Middle frontal gyrus (tissue), 1 donor: ENCODE data around the gene TBC1D21.

Experiments used
- DNase-seq: peaks from one replicate; pipeline ENCODE4 v3.0.0-alpha.2; 2015; ENCODE audit warnings: low spot score; ENCODE audit errors: extremely low spot score

The TBC1D21 gene

DNA sequence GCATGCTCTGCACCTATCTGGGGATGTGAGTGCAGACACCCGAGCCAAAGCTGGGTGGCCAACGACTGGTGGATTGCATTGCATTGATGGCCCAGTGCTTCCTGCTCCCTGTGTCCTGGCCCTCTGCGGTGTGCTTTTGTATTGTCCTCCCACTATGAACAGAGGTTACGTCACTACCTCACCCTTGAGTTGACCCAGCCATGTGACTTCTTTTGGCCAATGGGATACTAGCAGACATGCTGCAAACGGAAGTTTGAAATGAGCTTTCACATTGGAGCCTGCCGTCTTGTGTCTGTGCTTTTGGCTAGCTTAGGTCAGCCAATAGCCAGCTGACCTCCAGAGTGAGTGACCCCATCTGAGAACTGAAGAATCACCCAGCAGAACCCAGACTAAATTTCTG lies 15.3 kb upstream of the TBC1D21 start:
- DNase-seq = no peak

DNA sequence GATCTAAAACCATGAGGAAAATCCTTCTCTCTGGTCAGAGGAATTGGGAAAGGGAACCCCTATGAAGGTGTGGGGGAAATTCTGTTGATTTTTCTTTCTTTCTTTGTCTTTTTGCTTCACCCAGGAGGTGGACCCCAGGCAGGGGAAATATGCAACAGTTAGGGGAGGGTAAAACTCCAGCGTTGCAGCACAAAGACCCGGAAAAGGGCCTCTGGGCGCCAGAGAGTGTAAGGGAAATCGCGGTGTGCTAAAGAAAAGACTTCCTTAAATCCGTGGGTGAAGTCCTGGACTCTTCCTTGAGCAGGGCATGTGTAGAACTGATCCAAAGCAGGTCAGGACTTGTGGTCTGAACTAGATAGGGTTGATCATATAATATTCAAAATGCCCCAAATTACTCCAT lies 11.1 kb upstream of the TBC1D21 start:
- no peak for DNase-seq

DNA sequence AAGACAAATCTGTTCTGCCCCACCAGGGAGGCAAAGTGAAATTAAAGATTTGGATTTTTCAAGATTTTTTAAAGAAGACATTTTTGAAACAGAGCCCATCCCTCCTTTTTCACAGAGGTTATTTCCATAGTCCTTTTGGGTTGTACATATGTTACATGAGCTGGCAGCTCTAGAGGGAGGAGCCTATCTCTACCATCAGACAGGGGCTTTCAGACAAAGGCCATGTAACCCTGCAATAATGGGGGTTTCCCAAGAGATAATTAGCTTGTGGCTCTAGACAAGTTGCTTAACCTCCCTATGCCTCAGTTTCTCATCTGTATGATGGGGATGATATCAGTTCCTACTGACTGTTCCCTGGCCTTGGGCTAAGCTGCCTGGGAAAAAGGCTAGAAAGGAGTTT lies 8.0 kb upstream of the TBC1D21 start:
- no peak for DNase-seq

- no peak for DNase-seq
Measured at GRCh38 chr15:73865904-73866303, 7.5 kb upstream of the TBC1D21 start.

GRCh38 chr15:73866481-73866880 lies 6.9 kb upstream of the TBC1D21 start:
- no peak for DNase-seq

DNA sequence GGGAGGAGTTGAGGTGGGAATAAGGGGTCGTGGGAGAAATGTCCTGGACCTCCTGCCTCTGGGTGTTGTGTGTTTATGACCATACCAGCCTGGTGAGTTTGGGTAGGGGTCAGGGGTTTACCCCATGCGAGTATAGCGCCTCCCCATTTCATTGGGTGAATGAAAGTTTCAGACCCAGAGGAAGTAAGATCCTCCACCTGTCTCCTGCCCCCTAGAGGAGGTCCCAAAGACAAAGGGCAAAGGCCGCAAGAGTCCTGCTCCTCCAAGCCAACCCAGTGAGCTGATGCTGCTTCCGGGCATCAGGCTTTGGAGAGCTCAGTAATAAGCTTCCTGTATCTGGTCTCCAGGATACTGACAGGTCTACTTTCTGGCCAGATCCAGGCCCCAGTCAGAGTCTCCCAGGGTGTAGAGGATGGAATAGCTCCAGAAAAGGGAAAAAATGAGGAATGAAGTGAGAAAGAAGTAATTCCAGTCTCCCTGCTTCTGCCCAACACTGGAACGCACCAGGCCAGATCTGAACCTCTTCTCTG lies 6.4 kb upstream of the TBC1D21 start:
- DNase-seq = no peak

DNA sequence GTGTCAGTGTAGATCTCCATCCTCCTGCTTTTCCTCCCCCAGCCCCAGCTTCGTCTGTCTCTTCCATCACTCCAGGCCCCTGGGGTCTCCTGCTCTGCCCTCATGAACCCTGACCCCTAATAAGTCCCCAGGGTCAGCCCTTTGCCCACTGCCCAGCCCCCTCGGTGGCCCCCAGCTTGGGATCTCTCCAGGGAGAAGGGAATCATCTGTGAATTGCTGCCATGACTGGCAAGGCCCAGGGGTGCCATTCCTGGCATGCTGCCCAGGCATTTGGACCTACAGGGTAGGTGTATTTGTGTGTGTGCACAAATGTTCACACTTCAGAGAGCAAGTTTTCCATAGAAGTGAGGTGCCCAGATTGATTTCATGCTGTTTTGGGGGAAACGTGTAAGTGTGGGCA lies 5.9 kb upstream of the TBC1D21 start:
- no peak for DNase-seq

- DNase-seq = no peak
Measured at GRCh38 chr15:73867956-73868355, 5.4 kb upstream of the TBC1D21 start.

- DNase-seq = no peak
Measured at GRCh38 chr15:73869216-73869995, 4.0 kb upstream of the TBC1D21 start.

DNA sequence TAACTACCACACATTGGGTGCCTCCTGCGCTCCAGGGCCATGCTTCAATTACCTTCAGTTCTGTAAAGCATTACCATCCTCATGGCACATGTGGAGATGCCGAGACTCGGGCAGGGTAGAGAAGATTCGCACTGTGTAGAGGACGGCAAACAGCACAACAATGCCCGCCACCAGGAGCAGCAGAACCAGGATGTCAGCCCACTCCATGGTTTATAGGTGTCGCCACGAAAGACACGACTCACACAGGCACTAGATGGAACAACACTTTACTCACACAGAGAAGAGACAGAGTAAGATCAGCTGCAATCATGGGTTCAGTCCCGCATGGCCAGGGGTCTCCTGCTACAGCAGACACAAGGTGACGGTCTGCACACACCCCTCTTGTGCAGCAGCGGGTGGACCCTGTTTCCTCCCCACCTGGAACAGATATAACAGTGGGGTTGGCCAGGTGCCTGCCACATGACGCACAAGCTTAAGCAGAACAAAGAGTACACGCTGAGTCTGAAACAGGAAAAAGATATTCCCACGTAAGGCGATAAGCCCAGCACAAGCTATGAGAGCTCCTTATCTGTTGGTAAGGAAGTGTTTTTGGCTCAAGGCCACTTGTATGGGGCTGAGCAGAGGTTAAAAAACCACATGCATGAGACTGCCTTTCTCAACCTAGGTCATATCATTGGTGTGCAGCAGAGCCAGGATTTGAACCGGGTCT lies 2.5 kb upstream of the TBC1D21 start:
- DNase-seq = no peak

DNA sequence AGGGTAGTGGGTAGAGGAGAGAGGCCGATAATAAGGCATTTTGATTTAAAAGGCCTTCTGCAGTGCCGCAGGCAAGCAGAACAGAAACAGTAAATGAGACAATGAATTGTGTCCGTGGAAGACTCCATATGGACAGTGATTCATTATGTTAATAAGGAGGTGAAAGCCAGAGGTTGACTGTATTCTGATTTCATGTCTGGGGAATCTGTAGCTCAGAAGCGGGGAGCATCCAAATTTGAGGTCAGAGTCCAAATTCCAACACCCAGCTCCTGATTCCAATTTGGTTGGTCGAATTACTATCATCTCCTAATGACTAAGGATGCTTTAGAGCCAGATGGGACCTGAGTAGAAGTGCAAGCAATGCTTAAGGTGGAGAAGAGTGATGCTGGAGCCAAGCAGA lies 1.0 kb upstream of the TBC1D21 start:
- DNase-seq = no peak

- no peak for DNase-seq
Measured at GRCh38 chr15:73873889-73874511, 636 bp downstream of the TBC1D21 start.

DNA sequence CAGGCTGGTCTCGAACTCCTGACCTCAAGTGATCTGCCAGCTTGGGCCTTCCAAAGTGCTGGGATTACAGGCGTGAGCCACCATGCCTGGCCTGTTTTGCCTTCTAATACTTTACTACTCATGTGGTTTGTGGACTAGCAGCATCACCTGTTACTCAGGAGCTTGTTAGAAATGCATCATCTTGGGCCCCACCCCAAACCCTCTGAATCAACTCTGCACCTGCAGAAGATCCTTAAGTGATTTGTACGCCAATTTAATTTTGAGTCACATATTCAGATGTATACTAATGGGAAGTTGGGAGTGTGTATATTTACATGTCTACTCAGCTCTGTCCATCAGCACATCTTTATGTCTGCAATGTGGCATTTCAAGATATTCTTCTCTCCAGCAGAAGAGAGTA lies 6.1 kb downstream of the TBC1D21 start:
- no peak for DNase-seq

DNA sequence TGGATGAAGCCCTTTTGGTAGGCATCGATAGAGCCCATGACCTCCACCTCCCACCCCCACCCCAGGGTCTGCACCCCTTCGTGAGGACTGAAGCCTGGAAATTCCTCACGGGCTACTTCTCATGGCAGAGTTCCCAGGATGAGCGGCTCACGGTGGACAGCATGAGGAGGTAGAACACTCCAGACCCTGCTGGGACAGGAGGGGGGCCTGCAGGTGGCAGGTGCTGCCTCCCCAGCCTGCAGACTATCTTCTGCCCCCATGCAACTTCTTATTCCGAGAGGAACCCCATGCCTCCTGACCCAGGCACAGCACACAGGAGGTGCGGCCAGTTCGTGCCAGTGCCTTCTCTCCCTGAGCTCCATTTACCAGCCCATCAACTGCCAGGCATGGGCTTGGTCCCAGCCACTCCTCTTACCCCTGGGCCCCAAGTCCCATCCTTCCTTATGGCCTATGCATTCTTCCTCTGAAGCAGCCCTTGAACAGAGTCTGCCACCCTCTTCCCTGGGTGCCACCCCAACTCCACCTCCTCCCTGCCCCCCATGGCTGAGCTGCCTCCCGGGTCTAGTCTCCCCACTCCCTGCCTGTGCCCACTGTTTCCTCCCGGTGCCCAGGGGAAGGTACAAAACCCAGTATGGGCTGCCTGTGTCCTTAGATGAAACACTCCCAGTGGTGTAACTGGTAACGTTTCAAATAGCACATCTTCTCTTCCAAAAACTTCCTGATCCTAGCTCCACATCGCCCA lies 8.4 kb downstream of the TBC1D21 start:
- no peak for DNase-seq

DNA sequence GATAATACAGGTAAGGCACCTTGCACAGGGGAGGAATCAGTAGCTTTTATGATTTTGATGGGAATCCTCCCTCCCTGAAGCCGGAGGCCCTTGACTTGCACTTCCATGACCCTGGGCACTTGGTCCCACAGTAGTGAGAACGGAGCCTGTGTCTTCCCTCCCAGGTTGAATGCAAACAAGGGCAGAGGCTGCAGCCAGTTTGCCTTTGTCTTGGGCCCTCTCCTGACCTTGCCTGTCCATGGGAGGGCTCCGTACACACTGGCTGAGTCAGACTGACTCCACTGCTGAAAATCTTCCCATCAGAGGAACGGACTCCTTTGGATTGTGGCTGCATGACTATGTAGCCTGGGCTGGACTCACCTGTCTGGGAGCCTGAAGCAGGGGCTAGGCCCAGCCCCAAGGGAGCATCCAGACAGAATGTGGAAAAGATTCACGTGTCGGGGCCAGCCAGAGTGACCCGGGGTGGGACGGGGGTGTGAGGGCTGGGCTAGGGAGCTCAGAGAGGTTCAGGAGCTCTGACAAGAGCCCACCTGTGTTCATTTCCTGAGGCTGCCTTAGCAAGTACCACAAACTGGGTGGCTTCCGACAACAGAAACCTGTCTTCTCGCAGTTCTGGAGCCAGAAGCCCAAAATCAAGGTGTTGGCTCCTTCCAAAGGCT lies 9.5 kb downstream of the TBC1D21 start:
- DNase-seq = no peak

DNA sequence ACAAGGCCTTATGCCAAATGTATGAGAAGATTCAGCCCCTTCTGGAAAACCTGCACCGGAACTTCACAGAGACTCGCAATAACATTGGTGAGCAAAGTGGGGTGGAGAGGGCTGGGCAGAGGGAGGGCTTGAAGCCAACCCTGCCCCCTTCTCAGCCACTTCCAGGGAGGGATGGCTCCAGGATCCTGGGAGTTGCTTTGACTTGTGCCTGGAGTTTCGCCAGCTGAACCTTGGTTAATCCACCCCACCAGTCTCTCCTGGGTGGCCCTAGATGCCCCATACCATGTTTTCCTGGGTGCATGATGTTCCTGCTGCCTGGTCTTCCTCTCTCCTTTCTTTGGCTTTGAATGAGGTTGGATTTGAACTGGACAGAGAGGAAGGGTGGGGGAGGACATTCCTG lies 10.8 kb downstream of the TBC1D21 start:
- DNase-seq = no peak

DNA sequence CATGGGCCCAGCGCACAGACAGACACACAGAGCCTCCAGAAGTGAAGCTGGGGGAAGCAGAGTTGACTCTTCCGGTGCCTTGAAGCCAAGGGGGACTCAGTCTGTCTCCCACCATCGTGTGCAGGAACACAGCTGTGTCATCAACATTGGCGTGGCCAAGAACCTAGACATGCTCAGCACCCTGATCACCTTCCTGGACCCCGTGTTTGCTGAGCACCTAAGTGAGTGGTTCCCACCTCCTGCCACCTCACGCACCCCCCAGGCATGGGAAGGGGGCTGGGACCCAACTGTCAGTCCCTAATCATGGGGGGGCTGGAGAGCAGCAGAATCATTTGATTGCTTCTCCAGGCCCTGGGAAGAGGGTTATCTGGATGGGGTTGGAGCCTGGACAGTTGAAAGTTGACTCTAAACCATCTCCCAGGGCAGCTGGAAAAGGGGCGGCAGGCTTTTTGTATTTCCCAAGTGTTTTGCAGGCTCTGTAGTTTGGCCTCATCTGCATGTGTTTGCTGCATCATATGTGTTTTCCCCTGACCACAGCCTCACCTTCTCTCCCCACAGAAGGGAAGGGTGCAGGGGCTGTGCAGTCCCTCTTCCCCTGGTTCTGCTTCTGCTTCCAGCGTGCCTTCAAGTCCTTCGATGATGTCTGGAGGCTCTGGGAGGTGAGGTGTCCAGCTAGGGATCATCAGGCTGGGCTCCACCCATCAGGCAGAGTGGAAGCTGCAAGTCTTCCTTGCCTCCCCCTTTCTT lies 12.8 kb downstream of the TBC1D21 start:
- no peak for DNase-seq

GRCh38 chr15:73886717-73887345 lies 13.5 kb downstream of the TBC1D21 start:
- no peak for DNase-seq

GRCh38 chr15:73887481-73887880 lies 14.1 kb downstream of the TBC1D21 start:
- DNase-seq = no peak
